HG02678 (cell line): ENCODE results near the gene RIPOR3.
"Not testable (repeated sequence)": the region's sequence is repeated elsewhere in the genome, so short reads cannot be mapped to it uniquely, and the experiment has no call there.

Experiments used
- ATAC-seq: cut with Tn5 transposase; IDR thresholded peaks from one replicate; pipeline ENCODE4 v1.9.1; 2021; ENCODE audit warnings: mild to moderate bottlenecking, moderate library complexity; ENCODE audit not compliant: unreplicated experiment

The RIPOR3 gene

GRCh38 chr20:50704514-50704913 lies 13.2 kb upstream of the RIPOR3 start:
- no peak for ATAC-seq

GRCh38 chr20:50703651-50704438 lies 12.5 kb upstream of the RIPOR3 start:
- not testable (repeated sequence) for ATAC-seq

- no peak for ATAC-seq
Measured at GRCh38 chr20:50701041-50701963, 10.0 kb upstream of the RIPOR3 start.

GRCh38 chr20:50699688-50700087 lies 8.3 kb upstream of the RIPOR3 start:
- ATAC-seq = no peak

GRCh38 chr20:50698255-50698654 lies 6.9 kb upstream of the RIPOR3 start:
- ATAC-seq = not testable (repeated sequence)

GRCh38 chr20:50695135-50695872 lies 4.0 kb upstream of the RIPOR3 start:
- ATAC-seq = no peak

- ATAC-seq = no peak
Measured at GRCh38 chr20:50694379-50695134, 3.2 kb upstream of the RIPOR3 start.

GRCh38 chr20:50693001-50693400 lies 1.7 kb upstream of the RIPOR3 start:
- no peak for ATAC-seq

- no peak for ATAC-seq
Measured at GRCh38 chr20:50692552-50692933, 1.2 kb upstream of the RIPOR3 start.

GRCh38 chr20:50691573-50692551 lies 520 bp upstream of the RIPOR3 start:
- ATAC-seq = no peak

- ATAC-seq = no peak
Measured at GRCh38 chr20:50689864-50690649, 1.3 kb downstream of the RIPOR3 start.

- no peak for ATAC-seq
Measured at GRCh38 chr20:50688256-50688975, 2.9 kb downstream of the RIPOR3 start.

- ATAC-seq = no peak
Measured at GRCh38 chr20:50686821-50687220, 4.5 kb downstream of the RIPOR3 start.

- no peak for ATAC-seq
Measured at GRCh38 chr20:50683570-50683969, 7.8 kb downstream of the RIPOR3 start.

- ATAC-seq = no peak
Measured at GRCh38 chr20:50682947-50683530, 8.3 kb downstream of the RIPOR3 start.

- no peak for ATAC-seq
Measured at GRCh38 chr20:50682065-50682464, 9.3 kb downstream of the RIPOR3 start.

GRCh38 chr20:50681359-50682064 lies 9.8 kb downstream of the RIPOR3 start:
- no peak for ATAC-seq
